ENCODE data around the gene ITGA11. TPM values are rescaled to one million over a fixed set of nuclear protein-coding genes. Genes with fewer than 3 reads are reported as not detected.
A peak's percentile ranks its signal among the peaks of the same experiment; 100 is the strongest.

The ITGA11 gene
- total RNA-seq, 1 donor from 2014 or later, result 2.0 TPM

DNA sequence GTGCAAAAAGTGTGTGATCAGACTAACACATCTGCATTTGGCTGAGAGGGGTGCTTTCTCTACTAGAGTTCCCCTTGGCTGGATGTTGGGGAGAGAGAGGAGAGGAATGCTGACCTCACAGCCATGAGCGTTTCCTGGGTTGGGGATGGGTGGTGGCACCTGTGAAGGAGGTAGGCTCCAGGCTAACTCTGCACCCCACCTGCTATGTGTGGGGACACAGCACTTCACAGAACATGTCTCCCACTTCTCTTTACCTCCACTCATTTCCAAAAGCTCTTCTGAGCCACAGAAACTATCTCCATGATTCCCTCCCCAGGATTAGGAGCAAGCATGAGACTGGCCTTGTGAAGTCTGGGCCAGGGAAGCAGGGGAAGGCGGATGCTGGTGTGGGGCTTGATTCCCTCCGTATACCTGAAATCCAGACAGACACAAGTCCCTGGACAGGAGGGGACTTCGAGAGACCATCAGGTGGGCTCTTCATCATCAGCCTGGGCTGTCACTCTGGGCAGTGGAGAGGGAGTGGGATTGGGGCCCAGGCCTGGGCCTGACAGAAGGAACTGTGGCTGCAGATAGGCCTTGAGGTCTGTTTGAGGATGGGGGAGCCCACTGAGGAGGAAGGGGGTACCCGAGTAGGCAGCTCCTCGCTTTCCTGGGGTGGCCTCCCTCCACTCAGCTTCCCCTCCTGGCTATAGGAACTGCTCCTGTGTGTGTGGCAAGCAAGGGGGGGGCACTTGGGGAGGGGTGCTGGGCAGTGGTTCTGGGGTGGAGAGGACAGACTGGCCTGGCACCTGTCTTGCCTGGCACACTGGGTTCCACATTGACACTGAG, 113.7 kb downstream of the ITGA11 start:
- no peak for FAIRE-seq
- DNase-seq (ENCODE audit: low spot score in 2 of 2), result no peak

DNA sequence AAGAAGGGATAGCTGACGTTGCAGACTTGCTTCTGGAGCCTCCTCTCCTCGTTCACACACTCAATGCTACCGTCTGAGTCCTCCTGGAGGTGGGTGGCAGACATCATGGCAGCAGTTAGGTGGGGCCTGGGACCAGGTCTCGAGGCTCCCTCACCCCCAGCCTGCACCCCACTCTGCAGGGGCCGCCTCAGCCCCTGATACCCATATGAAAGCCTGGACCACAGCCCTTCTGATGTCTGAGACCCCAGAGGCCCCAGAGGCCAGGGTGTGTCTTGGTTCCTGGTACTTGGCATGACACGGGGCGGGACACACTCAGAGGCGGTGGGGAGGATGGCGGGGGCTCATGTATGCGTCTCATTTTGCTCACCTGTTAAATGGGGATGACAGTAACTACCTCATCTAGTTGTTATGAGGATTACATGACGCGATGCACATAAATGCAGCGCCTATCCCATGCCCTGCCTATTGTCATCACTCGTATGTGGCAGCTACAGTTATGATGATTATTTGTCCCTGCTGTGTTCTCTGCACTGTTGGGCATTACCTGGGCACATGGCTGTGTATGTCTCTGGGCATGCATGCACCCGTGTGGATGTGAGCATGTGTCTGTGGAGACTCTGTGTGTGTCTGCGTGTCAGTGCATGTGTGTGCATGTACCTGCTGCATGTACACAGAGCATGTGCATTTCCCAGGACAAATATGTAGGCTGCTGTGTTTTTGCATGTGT, 114.5 kb downstream of the ITGA11 start:
- DNase-seq (ENCODE audit: low spot score in 2 of 2) (no peak), FAIRE-seq (no peak)

DNA sequence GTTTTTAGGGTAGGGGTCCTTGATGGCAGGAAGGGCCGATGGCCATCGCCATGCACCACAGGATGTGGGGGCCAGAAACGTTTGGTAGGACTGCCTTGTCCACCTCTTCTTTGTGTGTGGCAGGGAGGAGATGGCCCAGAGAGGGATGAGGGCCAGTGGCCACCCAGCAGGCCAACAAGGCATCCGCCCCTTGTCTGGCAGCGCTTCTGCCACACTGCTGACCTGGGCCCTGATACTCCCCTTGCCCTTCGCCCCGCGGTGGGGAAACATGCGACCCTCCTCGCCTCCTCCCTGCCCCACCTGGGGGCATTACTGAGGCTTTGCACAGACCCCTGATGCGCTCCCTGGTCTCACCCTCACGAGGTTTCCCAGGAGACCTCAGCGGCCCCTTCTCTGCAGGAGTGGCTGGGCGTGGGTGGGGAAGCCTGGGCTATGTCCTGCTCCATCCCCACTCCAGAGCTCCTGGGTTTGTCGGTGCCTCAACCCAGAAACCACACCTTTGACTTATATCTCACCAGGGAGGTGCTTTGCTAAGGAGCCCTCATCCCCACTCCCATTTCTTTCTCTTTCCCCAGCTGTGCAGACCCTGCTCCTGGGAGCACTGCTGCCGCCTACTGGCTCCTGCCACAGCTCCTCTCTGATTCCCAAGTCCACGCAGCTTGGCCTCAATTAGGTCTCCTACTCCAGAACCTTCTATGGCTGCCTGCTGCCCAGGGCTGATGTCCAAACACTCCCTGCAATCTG, 115.7 kb downstream of the ITGA11 start:
- DNase-seq (ENCODE audit: low spot score in 2 of 2), result no peak
- no peak for FAIRE-seq

DNA sequence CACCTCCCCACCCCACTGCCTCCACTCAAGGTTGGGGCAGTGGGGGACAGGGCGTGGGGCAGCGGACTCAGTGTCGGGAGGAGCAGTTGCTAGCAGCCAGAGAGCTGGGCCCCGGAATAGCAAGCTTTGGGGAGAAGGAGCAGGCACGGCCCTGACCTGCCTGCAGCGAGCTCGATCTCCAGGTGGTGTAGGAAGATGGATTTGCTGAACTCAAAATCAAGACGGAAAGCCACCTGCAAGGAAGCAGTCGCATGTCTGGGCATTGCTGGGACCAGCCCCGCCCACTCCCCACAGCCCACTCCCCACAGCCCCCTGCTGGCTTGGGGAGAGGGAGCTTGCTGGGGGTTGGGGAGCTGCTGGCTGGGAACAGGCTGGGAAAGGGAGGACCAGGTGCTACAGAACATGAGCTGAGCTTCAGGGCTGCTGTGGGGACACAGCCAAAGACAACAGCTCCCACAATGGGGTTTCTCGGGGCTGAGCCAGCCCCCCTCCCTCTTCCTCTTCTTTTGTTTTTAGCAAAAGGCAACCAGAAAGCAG, 116.4 kb downstream of the ITGA11 start:
- DNase-seq (ENCODE audit: low spot score in 2 of 2) (no peak), FAIRE-seq (no peak)

DNA sequence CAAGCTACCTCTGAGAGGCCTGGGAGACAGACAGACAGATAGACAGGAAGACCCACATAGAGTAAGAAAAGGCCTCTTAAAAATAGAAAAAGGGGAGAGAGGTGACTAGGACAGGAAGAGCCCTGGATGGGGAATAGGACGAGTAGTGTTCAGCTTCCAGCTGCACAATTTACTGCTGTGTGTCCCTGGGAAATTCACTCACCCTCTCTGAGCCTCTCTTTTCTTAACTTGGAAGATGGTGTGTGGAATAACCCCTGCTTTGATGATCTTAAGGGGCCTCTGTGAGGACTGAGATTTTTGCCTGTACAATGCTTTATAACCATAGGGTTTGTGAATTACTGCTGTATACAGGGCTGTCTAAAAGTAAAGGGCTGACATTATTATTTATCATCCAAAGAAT, 116.9 kb downstream of the ITGA11 start:
- FAIRE-seq (no peak), DNase-seq (ENCODE audit: low spot score in 2 of 2) (no peak)

DNA sequence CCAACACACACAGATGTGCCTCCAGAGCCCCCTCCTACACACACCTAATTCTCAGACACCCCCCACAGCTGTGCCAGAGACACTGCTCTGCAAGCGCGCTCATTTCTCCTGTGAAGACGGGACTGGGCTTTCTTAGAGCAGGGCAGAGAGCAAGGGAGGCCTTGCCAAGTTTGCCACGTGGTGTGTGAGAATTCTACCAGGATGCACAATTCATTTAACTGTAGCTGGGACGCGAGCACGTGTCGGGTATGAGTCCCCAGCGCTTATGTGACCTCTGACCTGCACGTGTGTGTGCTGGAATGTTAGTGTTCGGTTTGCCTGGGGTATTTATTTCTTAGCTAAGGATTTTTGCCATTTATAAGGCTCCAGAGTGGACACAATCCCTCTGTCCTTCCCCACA, 117.4 kb downstream of the ITGA11 start:
- DNase-seq (ENCODE audit: low spot score in 2 of 2) (no peak), FAIRE-seq (no peak)

DNA sequence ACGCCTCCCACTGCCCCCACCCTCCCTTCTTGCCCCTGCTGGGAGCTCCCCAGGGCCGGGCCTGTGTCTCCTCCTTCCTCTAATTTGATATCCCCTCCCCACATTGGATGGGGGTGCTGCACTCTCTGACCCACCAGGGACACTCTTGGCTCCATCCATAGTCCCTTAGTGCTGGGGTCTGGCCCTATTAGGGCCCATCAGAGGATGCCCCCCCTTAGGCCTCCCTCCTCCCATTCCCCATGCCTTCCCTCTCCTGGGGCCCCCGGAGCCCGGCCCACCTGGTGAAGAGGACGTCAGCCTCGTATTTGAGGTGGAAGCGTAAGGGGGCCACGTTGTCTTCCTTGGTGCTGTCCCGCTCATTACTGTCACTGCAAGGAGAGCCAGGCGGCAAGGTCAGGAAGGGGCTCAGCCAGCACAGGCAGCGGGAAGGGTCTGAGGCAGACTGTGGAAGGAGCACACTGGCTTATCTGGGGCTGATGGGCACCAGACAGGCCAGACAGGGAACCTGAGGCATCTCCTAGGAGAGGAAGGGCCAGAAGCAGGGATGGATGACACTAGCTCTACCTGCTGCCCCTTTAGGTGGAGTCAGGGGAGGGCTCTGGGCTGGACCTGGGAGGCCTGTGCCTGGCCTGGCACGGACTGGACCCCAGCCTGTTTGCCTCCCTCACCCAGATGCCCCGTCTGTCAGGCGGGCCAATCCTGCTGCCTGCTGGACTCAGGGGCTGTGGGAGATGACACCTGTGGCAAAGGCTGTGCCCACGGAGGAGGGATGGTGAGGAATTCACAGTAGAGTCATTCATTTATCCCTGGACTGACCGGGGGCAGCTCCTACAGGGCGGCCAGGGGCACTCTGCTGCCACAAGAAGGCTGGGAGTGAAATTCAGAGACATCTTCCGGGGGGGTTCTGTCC, 118.2 kb downstream of the ITGA11 start:
- FAIRE-seq (no peak), DNase-seq (ENCODE audit: low spot score in 2 of 2) (no peak)

DNA sequence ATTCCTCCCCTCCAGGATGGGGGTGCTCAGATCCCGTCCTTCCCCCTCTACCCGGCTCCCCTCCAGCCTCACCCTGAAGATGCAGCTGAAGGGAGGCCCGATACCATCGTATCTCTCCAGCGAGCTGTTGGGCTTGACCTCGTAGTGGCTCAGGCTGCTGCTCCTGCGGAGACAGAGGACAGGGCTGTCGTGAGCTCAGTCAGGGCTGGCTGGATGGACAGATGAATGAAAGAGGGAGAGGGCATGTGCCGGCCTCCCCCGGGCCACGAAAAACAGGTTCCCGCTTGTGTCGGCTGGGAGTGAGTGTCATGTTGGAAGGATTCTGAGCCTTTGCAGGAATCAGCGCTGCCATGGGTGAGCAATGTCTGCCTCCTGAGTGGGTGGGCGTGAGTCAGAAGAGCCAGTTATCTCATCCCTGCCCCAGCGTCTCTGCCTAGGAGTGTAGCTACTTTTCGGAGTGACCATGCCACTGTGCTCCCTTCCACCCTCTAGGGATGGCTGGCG, 119.2 kb downstream of the ITGA11 start:
- FAIRE-seq, result no peak
- DNase-seq (ENCODE audit: low spot score in 2 of 2), result no peak

DNA sequence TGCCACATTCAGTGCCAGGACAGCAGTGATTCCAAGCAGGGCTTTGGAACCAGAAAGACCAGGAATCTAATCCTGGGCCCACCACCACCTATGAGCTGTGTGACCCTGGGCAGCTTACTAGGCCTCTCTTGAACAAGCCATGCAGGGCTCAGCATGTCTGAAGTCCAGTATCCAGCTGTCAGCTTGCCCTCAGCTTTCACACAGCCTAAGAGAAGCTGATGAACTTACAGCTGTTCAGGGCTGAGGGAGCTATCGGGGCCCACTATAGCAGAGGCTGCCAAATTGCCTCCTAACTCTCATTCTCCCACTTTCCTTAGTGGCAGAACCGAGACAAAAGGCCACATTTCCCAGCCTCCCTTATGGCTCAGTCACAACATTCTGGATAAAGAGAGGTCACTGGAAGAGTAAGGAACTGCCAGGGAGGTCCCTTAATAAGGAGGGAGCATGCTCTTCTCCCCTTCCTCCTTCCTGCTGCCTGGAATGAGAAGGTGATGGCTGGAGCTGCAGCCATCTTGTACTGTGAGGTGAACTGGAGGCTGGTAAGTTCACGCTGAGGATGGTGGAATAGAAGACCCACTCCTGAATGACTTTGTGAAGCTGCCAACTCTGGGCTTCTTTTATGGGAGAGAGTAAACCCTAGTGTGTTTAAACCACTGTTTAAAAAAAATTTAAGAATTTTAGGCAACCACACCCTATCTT, 120.0 kb downstream of the ITGA11 start:
- FAIRE-seq, result no peak

DNA sequence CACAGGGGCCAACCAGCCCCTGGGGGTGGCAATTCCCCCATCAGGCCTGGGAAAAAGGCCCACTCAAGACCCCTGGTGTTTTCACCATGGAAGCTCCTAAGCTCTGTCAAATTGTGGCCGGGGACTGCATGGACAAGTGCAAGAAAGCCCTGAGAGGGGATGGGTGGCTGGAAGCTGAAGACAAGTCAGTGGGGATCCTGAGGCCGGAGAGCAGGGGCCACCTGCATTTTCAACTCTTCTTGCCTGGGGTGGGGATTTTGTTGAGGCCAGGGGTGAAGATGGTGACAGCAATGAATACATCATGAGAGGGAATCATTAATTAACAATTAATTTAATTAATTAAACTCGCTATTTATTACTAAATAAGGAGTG, 120.5 kb downstream of the ITGA11 start:
- no peak for FAIRE-seq

More for the DNA sequence above, 120.0 kb downstream of the ITGA11 start:
- no peak for DNase-seq (ENCODE audit: low spot score in 2 of 2)

DNA sequence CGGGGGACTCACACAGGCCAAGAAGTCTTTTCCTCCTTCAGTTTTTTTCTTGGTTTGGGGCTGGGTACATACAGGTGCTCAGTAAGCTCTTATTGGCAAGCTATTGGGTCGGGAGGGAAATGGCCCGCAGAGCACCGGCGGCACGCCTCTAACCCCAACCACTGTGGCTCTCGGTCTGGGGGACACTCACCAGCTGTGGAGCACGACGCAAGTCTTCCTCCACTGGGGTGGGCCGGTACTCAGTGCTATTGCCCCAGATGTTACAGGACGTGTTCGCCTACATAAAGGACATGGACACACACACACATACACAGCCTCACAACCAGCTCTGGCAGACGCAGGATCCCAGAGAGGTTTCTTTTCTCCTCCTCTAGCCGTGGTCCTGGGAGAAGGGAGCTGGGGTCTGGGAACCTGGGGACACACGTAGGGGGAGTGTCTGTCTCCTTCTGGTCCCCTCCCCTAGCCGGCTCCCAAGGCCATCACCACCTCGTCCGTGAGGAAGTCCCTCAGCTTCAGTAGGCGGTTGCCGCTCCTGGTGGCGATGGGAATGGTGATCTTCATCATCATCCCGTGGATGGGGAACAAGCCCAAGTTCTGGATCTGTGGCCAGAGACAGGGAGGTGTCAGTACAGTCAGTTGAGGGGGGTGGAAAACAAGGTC, 121.0 kb downstream of the ITGA11 start:
- FAIRE-seq (no peak), DNase-seq (ENCODE audit: low spot score in 2 of 2) (no peak)

More for the DNA sequence above, 120.5 kb downstream of the ITGA11 start:
- DNase-seq (ENCODE audit: low spot score in 2 of 2), result no peak

DNA sequence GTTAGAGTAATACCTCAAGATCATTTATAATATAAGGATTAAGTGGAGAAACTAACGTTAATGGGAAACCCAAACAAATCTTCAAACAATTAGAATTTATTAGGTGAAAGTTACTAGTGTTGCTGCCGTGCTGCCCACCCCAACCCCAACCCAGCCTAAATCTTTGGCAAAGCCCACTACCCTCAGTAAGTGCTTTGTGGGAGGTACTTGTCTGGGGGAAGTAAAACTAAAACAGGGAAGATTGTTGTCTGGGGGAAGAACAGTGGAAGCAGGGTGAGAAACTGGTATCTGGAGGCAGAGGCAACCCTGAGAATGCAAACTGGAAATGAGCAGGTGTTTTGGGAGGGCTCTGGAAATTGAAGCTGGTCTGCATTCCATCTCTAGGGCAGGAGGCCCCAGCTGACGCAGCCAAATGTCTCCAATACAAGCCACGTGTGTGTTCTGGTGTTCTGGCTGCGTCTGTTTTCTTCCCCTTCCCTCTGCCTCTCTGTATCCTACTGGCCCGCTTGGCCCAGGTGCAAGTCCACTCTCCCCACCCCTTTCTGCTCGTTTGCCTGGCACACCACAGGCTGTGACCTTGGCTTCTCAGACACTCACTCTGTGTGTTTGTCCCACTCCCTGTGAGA, 121.7 kb downstream of the ITGA11 start:
- DNase-seq (ENCODE audit: low spot score in 2 of 2) (no peak), FAIRE-seq (no peak)

DNA sequence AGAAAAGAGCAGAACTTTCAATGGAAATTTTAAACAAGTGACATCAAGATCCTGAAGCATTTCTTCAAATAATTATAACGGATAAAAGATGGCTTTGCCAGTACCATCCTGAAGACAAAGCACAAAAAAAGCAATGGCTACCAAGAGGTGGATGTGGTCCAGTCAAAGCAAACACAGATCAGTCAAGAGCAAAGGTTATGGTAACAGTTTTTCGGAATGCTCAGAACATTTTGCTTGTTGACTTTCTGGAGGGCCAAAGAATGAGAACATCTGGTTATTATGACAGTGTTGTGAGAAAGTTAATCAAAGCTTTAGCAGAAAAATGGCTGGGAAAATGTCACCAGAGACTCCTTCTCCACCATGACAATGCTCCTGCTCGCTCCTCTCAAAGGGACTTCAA, 122.9 kb downstream of the ITGA11 start:
- FAIRE-seq, result no peak
- no peak for DNase-seq (ENCODE audit: low spot score in 2 of 2)

DNA sequence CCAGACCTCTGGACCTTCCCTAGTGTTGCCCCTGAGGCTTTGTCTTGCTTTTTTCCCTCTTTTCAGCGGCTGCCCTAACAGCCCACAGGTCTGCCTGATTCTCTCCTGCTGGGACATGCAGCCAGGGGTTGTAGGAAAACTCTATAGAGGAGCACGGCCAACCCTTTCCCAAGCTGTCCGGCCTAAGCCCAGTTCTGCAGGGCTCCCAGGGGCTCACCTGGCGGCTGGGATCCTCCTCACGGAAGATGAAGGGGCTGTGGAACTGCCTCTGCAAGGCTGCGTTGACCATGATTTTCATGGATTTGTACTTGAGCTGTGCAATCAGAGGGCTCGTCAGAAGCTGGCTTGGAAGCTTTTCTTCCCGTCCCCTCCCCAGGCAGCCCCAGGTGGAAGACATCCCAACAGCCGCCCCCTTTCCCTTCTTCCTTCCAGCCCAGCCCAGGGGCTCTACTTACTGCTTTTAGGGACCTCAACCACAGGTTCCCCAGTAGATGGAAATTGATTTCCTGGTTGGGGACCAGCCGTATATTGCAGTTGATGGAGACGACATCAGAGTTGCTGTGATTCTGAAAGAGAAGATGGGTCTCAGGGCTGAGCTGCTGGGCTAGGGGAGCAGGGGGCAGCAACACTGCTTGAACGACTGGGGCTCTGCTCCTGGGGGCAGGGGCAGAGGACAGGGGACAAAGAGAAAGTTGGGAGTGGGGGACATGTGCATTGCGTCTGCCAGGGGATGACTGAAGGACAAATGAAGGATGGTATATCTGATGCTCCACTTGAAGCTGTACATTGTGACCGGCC, 124.6 kb downstream of the ITGA11 start:
- peak in 1 of 2 donors; percentile 6 for DNase-seq (ENCODE audit: low spot score in 2 of 2)
- FAIRE-seq, result no peak

DNA sequence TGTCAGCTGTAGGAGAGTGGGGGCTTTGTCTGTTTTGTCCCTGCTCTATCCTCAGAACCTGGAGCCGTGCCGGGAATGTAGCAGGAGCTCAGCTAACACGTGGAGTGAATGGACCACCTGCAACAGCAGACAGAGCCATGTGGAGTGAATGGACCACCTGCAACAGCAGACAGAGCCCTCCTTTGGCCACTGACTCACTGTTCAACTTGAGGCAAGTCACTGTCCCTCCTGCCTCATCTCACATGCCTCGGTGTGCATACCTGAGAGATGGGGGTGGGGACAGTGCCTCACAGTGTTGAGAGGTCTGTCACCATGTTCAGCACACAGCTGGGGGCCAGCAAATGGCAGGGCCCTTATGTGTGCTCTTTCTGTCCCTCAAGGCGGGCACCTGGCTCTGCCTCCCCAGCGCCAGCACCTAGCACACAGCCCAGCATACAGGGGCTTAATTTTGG, 126.5 kb downstream of the ITGA11 start:
- no peak for DNase-seq (ENCODE audit: low spot score in 2 of 2)
- no peak for FAIRE-seq

DNA sequence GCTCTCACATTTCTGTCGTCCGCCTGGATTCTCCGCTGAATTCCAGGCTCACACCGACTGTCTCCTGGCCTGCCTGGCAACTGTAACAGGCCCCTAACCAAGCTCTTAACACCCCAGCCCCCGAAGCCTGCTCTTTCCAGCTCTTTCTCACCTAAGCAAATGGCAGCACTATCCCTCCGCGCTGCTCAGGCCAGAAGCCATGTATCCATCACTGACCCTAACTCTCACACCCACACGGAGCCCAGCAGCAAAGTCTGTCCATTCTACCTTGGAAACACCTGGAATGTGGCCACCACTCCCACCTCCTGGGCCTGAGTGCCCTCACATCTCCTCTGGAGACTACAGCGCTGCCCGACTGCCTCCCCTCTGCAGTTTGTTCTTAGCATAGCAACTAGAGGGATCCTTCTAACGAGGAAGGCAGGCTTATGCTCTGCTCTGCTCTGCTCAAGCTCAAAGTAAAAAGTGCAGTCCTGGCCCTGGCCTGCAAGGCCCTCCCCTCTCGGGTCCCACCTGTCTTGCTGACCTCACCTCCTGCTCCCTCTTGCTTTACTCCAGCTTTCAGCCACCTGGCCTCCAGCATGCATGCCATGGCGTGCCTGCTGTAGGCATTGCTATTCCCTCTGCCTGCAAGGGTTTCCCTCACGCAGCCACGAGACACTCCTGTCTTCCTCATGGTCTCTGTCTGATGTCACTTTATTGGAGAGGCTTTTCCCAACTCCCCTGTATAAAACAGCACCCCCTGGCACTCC, 127.2 kb downstream of the ITGA11 start:
- no peak for FAIRE-seq
- DNase-seq (ENCODE audit: low spot score in 2 of 2), result no peak

All from frontal cortex (tissue), 4 donors.